GM21576 (cell line): ENCODE results near the gene SH2D1A.
A peak's percentile ranks its signal among the peaks of the same experiment; 100 is the strongest.
"Not testable (repeated sequence)": the region's sequence is repeated elsewhere in the genome, so short reads cannot be mapped to it uniquely, and the experiment has no call there.

Experiments
- ATAC-seq: cut with Tn5 transposase; IDR thresholded peaks from one replicate; pipeline ENCODE4 v1.9.1; 2021; ENCODE audit warnings: mild to moderate bottlenecking, moderate library complexity; ENCODE audit not compliant: unreplicated experiment

Gene SH2D1A

GRCh38 chrX:124348885-124349453, 2.6 kb downstream of the SH2D1A start:
- no peak for ATAC-seq

GRCh38 chrX:124354648-124355047, 8.3 kb downstream of the SH2D1A start:
- no peak for ATAC-seq

- ATAC-seq: no peak
These were observed 12.5 kb downstream of the SH2D1A start for GRCh38 chrX:124358800-124359383.

- no peak for ATAC-seq
These were observed 15.7 kb downstream of the SH2D1A start for GRCh38 chrX:124362072-124362471.

GRCh38 chrX:124362761-124363160, 16.4 kb downstream of the SH2D1A start:
- no peak for ATAC-seq

- no peak for ATAC-seq
These were observed 23.4 kb downstream of the SH2D1A start for GRCh38 chrX:124369722-124370121.

GRCh38 chrX:124373348-124373747, 27.0 kb downstream of the SH2D1A start:
- no peak for ATAC-seq

- ATAC-seq: no peak
These were observed 32.3 kb downstream of the SH2D1A start for GRCh38 chrX:124378643-124379042.

GRCh38 chrX:124383354-124383753, 37.0 kb downstream of the SH2D1A start:
- no peak for ATAC-seq

- ATAC-seq: no peak
These were observed 40.0 kb downstream of the SH2D1A start for GRCh38 chrX:124386401-124386800.

- peak; percentile 74 for ATAC-seq
These were observed 42.2 kb downstream of the SH2D1A start for GRCh38 chrX:124388562-124388961.

GRCh38 chrX:124392794-124393193, 46.4 kb downstream of the SH2D1A start:
- ATAC-seq: no peak

GRCh38 chrX:124393238-124393637, 46.9 kb downstream of the SH2D1A start:
- ATAC-seq: no peak

- no peak for ATAC-seq
These were observed 47.3 kb downstream of the SH2D1A start for GRCh38 chrX:124393659-124394058.

- peak; percentile 54 for ATAC-seq
These were observed 49.0 kb downstream of the SH2D1A start for GRCh38 chrX:124395145-124395880.

- no peak for ATAC-seq
These were observed 55.3 kb downstream of the SH2D1A start for GRCh38 chrX:124401696-124402095.

GRCh38 chrX:124405868-124406267, 59.5 kb downstream of the SH2D1A start:
- ATAC-seq: no peak

GRCh38 chrX:124406294-124407014, 60.1 kb downstream of the SH2D1A start:
- ATAC-seq: peak; percentile 84

- no peak for ATAC-seq
These were observed 60.9 kb downstream of the SH2D1A start for GRCh38 chrX:124407226-124407625.

GRCh38 chrX:124408380-124408779, 62.0 kb downstream of the SH2D1A start:
- not testable (repeated sequence) for ATAC-seq

GRCh38 chrX:124413244-124413643, 66.9 kb downstream of the SH2D1A start:
- ATAC-seq: no peak

- no peak for ATAC-seq
These were observed 67.9 kb downstream of the SH2D1A start for GRCh38 chrX:124414281-124414680.
